ENCODE data around the gene SSX2IP.

SSX2IP gene

DNA sequence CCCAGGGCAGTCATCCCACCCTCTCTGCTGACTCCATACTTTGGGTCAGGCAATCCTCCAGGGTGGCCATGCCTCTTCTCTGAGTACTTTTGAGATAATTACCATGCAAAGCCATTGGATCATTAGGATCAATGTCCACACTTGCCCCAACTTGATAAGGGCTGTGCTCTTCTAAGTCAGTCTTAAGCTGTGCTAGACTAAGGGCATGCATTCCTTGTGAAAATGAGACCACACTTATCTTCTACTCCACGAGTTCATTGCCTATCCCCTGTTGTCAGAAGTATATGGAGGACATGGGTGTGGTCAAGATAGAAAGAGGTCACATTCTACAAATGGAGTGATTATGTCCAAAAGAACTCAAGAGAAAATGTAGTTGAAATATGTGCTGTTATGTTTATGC is 18.9 kb upstream of the SSX2IP start:
- DNase-seq, result no peak

DNA sequence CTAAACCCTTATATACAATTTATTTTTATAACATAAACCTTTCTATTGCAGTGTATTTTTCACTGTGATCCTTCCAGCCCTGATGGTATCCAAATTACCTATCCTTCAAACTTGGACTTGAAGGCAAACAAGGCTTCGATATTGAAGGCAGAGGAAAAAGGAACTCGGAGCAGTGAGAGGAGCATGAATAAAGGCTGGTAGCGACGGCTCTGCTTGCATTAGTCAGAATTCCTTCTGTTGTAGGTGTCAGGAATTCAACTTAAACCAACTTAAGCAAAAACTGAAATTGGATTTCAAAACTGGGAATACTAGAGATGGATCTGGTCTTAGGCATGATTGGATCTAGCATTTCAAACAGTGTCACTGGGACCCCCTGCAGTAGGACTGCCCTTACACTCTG is 17.8 kb upstream of the SSX2IP start:
- no peak for DNase-seq

DNA sequence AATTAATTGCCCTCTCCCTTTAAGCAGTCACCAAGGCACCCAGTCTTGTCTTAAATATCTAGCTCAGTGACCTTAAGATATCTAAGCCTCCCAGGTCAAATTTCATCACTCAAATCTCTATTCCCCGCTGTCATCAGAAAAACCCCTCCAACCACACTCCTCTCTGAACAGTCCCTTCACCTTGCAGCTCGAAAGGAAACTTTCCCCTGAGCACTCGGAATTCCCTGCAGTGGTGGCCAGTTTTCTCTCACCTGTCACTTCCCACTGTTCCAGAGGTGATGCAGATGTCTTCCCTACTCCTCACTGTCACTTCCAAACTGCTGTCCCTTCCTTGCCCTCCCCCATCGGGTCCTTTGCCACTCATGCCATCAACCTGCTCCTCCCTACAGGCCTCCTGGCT is 15.3 kb upstream of the SSX2IP start:
- no peak for DNase-seq

DNA sequence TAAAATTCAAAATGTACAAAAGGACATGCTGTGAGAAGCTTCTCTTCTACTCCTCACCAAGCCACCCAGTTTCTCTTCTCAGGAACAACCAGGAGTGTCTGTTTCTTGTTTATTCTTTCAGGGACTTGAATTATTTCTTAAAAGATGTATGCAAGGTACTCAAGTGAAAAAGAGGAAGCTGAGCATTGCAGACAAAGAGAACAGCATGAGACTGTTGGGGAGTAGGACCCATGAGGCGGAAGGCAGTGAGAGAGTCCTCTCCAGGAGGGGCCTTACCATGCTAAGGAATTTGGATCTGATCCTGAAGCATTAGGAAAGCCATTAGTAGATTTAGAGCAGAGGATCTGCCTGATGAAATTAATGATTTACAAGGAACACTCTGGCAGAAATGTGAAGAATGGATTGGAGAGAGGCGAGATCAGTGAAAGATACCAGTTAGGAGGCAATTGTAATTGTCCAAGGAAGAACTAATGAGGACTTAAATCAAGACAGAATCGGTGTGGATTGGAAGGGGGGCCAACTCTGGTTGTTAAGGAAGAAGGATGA is 14.7 kb upstream of the SSX2IP start:
- DNase-seq, result no peak

DNA sequence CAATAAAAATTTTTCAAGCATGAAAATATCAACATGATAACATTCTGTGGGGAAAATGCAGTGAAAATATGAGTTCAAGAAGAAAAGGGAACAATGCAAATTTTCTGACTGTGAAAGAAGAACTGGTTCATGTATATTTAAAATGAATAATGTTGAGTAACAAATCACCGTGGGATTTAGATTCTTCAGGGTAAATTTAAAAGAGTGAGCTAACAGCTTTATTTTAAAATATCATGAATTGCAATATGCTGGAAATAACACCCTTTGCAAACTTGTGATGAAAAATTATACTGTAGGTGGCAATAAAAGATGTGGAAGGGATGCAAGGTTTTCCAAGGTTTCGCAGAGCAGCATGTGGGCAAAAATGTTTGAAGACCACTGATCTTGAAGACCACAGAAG is 13.2 kb upstream of the SSX2IP start:
- DNase-seq, result no peak

DNA sequence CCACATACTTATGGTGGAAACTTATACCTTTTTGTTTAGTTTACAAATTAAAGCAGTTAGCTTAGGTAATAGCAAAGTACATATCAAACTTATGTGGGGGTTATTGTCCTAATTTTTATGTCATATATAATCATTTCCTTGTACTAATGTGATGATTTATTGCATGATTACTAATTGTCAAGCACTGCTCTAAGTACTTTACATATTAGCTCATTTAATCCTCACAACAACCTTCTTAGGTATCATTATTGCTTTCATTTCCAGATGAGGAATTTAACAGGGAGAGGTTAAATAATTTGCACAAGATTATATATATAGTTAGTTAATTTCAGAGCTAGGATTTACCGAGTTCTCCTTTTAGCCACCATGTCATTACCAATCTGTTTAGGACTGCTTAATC is 11.9 kb upstream of the SSX2IP start:
- DNase-seq, result no peak

DNA sequence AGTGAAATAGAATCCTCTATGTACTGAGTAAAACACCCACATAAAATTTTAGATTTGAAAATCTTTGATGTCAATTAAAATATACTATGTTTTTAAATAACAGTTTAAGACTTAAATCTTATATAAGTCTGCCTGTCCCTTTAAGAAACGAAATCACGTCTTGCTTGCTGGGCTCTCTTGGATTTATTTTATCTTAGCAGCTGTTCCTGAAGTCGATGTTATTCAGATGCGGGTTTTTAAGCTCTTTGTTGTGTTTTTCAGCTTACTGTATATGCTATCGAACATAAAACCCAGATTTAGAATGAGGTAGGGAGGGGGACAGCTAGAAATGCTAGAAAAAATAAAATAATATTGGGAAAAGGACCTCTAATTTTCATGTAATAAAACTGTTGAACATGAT is 11.1 kb upstream of the SSX2IP start:
- no peak for DNase-seq

DNA sequence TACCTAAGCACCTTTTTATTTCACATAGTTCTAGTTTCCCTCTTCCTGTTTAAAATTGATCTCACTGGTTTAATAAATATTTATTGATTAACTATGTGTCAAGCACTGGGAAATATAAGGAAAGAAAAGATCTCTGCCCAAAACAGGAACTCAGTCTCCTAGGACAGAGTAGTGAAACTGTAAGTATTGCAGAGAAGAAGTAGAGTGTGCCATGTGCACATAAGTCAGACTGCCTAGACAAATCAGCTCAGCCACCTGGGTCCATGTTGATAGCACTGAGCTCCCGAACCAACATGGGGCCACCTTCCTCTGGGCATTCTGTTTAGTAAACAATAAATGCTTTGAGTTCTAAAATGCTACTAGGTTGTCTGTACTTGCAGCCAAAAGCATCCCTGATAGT is 9.8 kb upstream of the SSX2IP start:
- DNase-seq, result no peak

DNA sequence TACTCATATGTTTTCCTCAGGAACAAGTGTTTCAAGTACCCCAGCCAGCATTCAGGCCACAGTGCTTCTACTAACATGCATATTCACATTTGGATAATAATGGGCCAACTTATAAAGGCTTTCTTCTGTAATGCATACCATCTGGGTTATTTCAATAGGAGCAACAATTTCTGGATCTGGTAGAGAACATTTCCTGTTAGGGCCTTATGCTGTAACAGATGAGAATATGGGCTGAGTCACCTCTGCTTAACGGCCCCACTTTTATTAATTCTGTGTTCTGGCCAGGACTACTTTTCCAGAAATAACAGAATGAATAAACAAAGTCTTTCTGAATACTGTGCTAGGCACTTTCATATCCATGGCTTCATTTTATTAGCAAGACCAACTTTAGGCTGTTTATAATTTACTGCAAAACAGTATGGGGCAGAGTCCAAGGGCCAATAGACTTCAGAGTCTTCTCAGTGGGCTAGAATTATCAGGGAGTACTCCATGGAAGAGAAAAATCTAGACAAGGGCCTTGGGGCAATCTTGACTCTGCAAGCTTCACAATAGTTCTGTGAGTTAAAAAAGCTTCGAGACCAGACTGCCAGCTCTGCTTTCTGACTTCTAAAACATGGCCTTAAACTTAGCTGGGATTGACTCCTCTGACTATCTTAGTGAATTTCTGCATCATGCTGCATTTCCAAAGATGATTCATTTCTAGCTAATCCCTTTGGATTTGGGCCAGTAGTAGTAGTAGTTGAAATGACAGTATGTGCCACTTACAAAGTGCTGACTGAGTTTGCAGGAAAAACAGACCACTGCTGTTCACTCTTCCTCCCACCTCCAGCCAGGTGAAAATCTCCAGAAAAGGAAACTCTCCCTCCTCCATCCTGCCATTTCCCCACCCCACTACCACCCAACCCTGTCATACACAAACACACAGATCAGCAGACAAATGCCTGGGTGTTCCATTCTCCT is 8.2 kb upstream of the SSX2IP start:
- DNase-seq, result no peak

DNA sequence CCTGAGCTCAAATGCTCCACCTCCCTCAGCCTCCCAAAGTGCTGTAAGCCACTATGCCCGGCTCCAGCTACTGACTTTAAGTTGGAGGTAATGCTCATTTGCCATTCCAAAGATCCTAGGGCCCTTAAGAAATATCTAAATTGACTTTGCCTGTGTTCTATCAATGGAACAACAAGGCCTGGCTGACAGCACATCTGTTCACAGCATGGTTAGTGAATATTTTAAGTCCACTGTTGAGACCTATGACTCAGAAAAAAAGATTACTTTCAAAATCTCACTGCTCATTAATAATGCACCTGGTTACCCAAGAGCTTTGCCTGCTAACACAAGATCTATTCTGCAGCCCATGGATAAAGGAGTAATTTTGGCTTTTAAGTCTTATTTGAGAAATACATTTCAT is 3.5 kb upstream of the SSX2IP start:
- no peak for DNase-seq

DNA sequence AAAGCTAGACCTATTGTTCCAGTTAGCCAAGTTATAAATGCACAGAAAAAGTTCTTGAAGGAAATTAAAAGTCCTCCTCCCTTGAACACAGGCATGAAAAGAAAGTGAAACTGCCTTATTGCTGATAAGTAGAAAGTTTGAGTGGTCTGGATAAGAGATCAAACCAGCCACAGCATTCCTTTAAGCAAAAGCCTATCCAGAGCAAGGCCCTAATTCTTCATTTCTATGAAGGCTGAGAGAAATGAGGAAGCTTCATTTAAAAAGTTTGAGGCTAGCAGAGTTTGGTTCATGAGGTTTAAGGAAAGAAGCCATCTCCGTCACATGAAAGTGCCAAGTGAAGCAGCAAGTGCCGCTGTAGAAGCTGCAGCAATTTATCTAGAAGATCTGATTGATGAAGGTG is 2.7 kb upstream of the SSX2IP start:
- no peak for DNase-seq

DNA sequence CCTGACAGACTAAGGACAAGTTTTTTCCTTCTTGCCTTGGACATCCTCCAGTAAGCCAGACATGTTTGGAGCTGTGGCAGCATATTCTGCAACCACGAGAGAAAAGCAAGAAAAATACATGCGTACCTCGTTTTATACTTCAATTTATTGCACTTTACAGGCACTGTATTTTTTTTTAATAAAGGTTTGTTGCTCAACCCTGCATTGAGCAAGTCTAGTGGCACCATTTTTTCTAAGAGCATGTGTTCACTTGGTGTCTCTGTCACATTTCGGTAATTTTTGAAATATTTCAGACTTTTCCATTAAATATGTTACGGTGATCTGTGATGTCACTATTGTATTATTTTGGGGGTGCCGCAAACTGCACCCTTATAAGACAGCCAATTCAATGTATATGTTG is 2.1 kb upstream of the SSX2IP start:
- DNase-seq, result no peak

DNA sequence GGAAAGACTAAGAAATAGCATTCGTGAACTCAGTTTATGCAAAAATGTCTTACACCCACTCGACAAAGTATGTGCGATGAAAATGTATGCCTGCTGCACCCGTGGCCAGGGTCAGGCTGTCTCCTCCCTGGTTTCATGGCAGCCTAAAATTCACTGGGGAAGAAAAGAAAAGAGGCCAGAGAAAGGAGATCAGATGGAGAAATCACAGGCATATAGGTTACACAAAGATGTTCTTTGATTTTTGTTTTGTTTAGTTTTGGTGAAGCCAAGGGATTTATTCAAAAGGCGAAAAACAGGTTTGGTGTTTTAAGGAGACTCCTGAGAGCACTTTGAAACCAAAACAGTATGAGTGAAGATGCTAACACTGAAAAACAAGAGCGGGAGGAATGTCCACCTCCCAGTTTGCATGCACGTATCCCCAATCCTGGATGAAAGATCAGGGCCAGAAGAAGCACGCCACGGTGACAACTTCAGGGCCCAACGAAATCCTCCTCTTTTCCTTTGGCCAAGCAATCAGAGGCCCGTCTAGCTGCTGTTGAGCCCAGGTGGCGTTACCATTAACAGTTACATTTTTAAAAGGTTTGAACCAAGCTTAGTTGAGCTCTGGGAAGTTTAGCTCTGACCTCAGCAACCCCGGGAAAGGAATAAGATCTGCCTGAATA is 992 bp upstream of the SSX2IP start:
- no peak for DNase-seq

DNA sequence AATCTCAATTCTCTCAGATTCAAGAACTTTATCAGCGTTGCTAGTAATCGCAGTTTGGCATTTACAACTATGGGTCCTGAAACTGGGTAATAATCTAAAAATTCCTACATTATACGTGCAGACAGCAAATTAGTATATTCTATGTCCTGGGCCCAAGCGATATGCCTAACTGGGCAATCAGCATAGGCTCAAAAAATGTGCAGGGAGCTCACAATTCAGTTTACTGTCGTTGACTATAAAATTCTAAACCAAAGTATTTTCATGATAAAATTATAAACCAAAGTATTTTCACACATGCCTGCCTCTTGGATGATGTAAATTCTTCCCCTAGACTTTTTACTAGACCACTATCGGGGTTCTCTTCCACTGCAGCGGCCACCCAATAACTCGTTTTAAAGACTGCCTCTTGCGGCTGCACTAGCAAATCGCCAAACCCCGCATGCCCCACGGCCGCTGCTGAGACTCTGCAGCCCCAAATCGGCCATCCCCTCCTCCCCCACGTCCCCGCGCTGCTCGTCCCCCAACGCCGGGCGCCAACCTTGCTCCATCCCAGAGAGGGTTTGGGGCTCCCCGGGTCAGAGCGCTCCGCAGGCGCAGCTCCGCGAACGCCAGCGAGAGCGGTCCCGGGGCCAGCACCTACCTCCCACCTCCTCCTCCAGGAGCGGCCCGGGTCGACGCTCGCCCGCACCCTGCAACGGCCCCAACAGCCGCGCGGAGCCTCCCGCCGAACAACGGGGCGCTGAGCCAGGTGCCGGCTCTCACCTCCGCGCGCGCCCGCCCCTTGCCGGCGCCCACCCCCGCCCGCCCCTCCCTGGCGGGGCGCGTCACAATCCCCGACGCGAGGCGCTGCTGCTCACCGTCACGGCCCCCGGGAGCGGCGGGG is 506 bp downstream of the SSX2IP start:
- no peak for DNase-seq

DNA sequence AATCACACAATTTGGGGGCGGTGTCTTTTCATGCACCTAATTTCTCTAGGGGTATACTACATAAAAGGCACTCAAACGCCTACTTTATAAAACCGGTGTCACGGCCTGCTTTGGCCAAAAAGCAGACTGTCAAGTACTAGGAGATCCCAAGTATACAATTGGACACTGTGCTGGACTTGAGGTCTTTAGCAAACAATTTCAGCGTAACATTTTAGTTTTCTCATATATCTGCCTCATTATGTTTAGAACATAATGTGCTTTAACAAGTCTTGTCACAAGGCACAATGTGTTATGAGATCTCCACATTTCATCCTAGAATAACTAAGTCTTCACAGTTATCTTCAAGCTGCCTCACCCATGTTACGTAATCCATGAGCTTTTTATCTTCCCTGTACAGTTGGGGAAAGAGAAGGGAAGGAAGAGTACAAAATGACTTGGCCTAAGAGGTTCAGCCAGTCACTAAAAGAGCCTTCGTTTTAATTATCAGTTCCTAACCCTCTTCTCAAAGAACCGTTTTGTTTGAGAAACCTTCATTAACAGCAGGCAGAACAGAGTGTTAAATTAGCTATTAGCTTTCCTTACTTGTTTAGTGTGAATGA is 1.7 kb downstream of the SSX2IP start:
- DNase-seq, result no peak

DNA sequence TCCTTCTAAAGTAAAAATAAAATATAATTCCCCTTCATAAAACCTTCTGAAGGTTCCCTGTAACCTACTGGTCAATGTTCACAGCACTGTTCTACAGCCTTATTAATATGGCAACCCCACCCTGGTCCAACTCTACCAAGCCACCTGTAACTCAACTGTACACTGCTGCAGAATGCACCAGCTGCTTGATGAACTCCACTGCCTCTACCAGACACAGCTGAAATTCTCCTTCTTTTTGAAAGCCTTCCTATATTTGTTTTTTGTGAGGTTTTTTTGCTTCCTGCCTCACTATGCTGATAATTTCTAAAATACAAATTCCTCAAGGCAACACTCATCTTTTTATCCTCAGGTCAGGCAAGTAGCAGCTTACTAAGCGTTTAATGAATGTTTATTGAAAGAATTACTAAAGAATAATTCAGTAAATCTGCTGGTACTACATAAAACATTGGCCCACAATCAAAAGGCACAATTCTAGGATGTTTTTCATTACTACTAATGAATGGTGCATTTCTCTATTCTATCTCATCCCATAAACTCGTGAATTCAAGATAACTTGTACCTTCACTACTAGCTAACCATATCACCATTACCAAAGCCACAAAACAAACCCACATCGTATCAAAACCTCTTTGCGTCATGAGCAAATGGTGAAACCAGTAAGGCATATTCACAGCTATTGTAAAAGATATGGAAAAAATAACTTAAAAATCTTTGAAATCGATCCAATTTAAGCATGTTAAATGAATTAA is 2.4 kb downstream of the SSX2IP start:
- DNase-seq, result no peak

DNA sequence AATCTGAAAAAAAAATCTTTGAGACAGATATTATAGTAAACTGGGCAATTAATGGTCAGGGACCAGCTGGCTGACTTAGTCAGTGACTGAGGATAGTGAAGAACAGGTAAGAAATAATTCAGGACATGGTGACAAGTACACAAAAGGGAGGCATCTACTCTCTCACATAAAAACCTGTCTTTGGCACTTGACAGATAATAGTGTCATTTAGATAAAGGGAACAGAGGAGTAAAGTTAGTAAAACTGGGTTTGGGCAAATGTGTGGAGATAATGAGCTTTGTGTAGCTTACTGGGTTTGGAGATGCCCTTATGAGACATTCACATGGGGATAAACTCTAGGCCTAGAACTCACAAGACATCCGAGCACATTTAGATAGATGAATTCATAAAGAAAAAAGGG is 4.0 kb downstream of the SSX2IP start:
- DNase-seq, result no peak

DNA sequence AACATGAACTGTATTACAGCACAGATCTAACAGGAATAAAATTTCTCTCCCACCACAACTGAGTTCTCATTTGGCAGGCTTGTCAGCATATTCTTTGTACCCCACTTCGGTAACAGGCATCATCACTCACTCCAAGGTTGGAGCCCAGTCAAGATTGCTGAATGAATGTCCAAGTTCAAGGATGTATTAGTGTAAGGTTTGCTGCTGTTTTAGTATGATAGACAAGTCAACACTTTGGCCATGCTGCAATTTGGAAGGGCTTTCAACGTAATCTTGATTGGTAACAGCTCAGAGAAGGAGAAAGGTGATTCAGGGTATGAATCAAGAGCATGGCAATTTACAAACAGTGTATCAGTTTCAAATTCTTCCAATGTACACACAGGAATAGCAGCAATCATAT is 6.8 kb downstream of the SSX2IP start:
- DNase-seq, result no peak

DNA sequence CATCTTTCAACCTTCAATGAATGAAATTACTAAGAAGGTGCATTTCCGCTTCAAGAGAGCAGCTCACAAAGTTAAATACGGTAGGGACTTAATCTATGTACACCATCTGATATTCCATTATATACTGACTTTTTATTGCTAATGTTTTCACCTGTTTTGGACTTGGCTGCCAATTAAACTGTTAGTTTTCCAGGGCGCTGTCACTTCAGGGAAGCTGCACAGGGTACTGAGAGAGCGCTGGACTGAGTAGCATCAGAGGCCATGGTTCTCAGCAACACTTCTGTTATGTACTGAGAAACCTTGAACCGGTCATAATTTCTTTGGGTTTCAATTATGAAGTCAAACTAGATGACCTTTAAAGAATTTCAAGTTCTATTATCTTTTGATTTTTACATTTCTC is 8.2 kb downstream of the SSX2IP start:
- DNase-seq, result no peak

DNA sequence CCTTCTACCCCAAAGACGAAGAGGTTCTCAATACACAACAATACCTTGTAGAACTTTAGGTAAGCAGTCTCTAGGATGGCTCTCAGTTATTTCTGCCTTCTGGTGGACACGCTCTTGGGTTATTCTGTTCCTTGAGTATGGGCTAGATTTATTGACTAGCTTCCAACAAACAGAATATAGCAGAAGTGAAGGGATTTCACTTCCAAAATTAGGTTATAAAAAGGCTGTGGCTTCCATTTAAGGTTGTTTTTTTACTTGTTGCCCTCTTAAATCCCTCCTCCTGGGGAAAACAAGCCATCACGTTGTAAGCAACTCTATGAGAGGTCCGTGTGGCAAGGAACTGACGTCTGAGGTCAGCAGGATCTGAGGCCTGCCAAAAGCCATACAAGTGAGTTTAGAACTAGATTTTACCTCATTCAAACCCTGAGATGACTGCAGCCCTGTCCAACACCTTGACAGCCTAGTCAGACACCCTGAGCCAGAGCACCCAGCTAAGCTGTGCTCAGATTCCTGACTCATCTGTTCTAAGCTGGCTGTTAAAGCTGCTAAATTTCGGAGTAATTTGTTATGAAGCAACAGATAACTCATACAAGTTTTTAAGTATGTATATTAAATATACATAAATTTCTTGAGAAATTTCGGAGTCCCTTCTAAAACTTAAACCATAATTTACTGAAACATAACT is 12.7 kb downstream of the SSX2IP start:
- no peak for DNase-seq

DNA sequence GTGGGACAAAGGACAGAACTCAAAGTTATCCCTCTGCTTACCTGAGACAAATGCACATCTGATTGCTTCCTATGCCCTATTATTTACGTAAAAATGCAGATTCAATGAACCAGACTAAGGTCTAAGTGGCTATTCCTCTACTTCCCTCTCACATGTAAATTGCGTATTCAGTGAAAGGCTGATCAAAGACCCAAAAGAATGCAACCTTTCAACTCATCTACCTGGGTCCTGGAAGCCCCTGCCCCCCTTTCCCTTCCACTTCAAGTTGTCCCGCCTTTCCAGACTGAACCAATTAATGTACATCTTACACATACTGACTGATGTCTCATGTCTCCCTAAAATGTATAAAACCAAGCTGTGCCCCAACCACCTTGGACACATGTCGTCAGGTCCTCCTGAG is 14.6 kb downstream of the SSX2IP start:
- no peak for DNase-seq
